Gastrocnemius medialis (tissue), 4 donors: Measurements from ENCODE around the gene CD300LD. TPM values are rescaled to one million over a fixed set of nuclear protein-coding genes. Genes with fewer than 3 reads are reported as not detected.

Source experiments
- ATAC-seq, 2 donors: fragments of 150-250 bp; one replicate each; pipeline ENCODE4 v1.9.1; 2016
- DNase-seq, 2 donors: peaks; one replicate each; pipeline ENCODE4 v3.0.0-alpha.2; 2019
- H3K27ac ChIP-seq, 4 donors: fragments of 200-600 bp; sonication (generic); 1 replicate in 1 of 4; 2 replicates in 3 of 4; pipeline ENCODE4 v1.5.1; 2016 to 2018; ENCODE audit warnings: mild to moderate bottlenecking in 2 of 4, moderate library complexity in 1 of 4
- H3K27me3 ChIP-seq, 3 donors: fragments of 200-600 bp; sonication (generic) in 2 of 3; 1 replicate in 1 of 3; 2 replicates in 2 of 3; pipeline versions ENCODE4 v1.5.1 to v1.6.0; 2016 to 2019; ENCODE audit warnings: mild to moderate bottlenecking in 1 of 3, moderate library complexity in 1 of 3
- H3K36me3 ChIP-seq, 2 donors: fragments of 200-600 bp; sonication (generic) in 1 of 2; one replicate each; pipeline ENCODE4 v1.5.1; 2017 to 2018
- H3K4me1 ChIP-seq, 2 donors: fragments of 200-600 bp; sonication (generic) in 1 of 2; one replicate each; pipeline ENCODE4 v1.5.1; 2016 to 2017; ENCODE audit warnings: mild to moderate bottlenecking in 2 of 2
- H3K4me3 ChIP-seq, 4 donors: fragments of 200-600 bp; sonication (generic) in 3 of 4; 1 replicate in 1 of 4; 2 replicates in 3 of 4; pipeline ENCODE4 v1.5.1; 2016 to 2019; ENCODE audit warnings: mild to moderate bottlenecking in 2 of 4
- H3K9me3 ChIP-seq, 3 donors: fragments of 200-600 bp; sonication (generic) in 2 of 3; 1 replicate in 1 of 3; 2 replicates in 2 of 3; pipeline ENCODE4 v1.5.1; 2016 to 2019
- POLR2A ChIP-seq, 2 donors: fragments of 450-650 bp; IDR thresholded peaks; one replicate each; pipeline ENCODE4 v1.6.1; 2017; ENCODE audit warnings: antibody characterized with exemption in 2 of 2, mild to moderate bottlenecking in 2 of 2, moderate library complexity in 2 of 2
- in situ Hi-C, 4 donors: fragments of 200-750 bp; cut with MboI; loops; one replicate each; pipeline versions ENCODE4 v1.15.0 to v1.8.0; 2017; ENCODE audit warnings: low sequenced_read_pairs in 4 of 4
- intact Hi-C: fragments of 100-400 bp; cut with DNase I; formaldehyde crosslinking; loops from one replicate; pipeline ENCODE4 v1.15.1; 2023; ENCODE audit warnings: low total_unique reads
- total RNA-seq, 4 donors: library from RNA; depleted of rRNA; stranded (reverse); fragments of >200 nt; gene quantifications; one replicate each; pipeline versions ENCODE4 v1.1.0 to v1.2.3, GENCODE V29; 2016
- TF ChIP-seq, protein P1 (sequence below), 5 experiments: fragments of 450-650 bp in 3 of 5; fragments of 200-600 bp in 2 of 5; sonication (generic) in 2 of 5; IDR thresholded peaks in 4 of 5; conservative IDR thresholded peaks in 1 of 5; 1 replicate in 4 of 5; 2 replicates in 1 of 5; pipeline ENCODE4 v1.5.1; 2016 to 2019; ENCODE audit warnings: antibody characterized with exemption in 5 of 5, mild to moderate bottlenecking in 3 of 5, moderate library complexity in 3 of 5

The CD300LD gene
- total RNA-seq, 4 donors from 2014 or later: not detected

DNA sequence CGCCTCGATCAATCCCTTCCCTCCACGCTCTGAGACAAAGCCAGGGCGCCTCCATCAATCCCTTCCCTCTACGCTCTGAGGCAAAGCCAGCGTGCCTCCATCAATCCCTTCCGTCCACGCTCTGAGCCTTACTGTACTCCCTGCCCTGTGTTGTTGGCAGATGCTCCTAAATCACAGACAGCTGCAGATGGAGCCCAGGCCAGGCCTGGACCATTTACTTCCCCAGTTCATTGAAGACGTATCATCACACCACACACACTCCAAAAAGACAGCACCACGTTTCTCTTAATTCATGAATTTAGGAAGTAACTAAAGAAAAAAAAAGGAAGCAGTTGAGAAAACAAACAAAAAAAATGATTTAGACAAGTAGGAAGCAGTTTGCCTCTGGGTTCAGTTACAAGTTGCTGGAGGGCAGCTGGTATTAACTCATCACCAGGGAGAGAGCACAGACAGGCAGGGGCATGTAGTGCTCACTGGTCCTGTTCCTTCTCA, 7.4 kb upstream of the CD300LD start:
- Histone ChIP-seq H3K4me1 (no peaks in the 10 kb centered on the region), H3K4me3 (no peak overlapping the region), H3K27ac (no peak overlapping the region), H3K9me3 (no peaks in the 10 kb centered on the region), H3K36me3 (no peaks in the 10 kb centered on the region), H3K27me3 (peaks cover 2 to 11% (median 5%) of the 10 kb centered on the region in 3 donors)
- TF ChIP-seq POLR2A (IDR thresholded peaks at IDR 0.05): no peak
- TF ChIP-seq, protein P1, sequence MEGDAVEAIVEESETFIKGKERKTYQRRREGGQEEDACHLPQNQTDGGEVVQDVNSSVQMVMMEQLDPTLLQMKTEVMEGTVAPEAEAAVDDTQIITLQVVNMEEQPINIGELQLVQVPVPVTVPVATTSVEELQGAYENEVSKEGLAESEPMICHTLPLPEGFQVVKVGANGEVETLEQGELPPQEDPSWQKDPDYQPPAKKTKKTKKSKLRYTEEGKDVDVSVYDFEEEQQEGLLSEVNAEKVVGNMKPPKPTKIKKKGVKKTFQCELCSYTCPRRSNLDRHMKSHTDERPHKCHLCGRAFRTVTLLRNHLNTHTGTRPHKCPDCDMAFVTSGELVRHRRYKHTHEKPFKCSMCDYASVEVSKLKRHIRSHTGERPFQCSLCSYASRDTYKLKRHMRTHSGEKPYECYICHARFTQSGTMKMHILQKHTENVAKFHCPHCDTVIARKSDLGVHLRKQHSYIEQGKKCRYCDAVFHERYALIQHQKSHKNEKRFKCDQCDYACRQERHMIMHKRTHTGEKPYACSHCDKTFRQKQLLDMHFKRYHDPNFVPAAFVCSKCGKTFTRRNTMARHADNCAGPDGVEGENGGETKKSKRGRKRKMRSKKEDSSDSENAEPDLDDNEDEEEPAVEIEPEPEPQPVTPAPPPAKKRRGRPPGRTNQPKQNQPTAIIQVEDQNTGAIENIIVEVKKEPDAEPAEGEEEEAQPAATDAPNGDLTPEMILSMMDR (IDR thresholded peaks at IDR 0.05 in 4 of 5, conservative IDR thresholded peaks at IDR 0.05 in 1 of 5): no peak
- no peak for DNase-seq
- no peak for ATAC-seq
- in situ Hi-C loops (no loop called here), intact Hi-C loops (no loop called here)

DNA sequence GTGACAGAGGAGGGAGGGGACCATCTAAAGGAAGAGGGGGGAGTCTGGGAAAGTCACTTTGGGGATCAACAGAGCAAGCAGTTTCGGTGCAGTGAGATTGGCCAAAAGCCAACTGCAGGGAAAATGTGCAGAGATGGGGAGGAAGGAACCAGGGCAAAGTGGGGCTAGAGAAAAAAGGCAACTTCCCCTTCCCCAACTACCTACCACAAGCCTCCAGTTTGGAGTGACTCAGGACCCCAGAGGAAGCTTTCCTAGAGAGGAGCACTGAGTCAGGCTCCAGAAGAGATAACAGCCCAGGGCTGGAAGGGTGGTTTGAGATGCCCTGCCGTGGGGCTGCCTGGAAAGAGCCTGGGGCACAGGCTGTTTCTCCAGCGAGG, 6.9 kb upstream of the CD300LD start:
- no peak overlapping the region for H3K27ac ChIP-seq
- no peaks in the 10 kb centered on the region for H3K4me1 ChIP-seq
- TF ChIP-seq, protein P1 (IDR thresholded peaks at IDR 0.05 in 4 of 5, conservative IDR thresholded peaks at IDR 0.05 in 1 of 5): no peak
- no peak for TF ChIP-seq POLR2A (IDR thresholded peaks at IDR 0.05)
- H3K27me3 ChIP-seq: peaks cover 2 to 11% (median 5%) of the 10 kb centered on the region in 3 donors
- ATAC-seq (no peak), DNase-seq (no peak)
- in situ Hi-C loops (no loop called here), intact Hi-C loops (no loop called here)
- H3K4me3 ChIP-seq: no peak overlapping the region
- H3K9me3 ChIP-seq: no peaks in the 10 kb centered on the region
- no peaks in the 10 kb centered on the region for H3K36me3 ChIP-seq

DNA sequence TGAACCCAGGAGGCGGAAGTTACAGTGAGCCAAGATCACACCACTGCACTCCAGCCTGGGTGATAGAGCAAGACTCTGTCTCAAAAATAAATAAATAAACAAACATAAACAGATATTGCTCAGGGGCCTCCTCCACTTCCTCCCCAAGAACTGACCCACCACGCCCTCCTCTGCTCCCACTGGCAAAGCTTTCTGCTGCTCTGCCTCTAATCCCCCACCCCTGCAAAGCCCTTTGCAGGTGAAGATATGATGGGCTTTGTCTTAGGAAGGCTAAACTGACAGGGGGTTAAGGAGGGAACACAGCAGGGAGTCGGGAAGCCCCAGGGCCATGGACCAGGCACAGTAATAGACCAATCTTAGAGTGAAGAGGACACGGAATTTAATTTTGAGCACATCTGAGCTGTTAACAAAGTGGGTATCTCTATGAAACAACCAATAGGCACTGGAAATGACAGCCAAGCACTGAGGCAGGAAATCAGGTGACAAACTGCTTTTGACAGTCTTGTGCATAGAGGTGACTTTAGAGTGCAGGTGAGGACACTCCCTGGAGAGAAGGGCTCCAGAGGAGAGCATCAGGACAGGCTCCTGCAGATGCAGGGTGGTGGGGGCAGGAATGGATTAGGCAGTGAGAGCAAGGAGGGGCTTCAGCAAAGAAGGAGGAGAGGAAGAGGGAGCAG, 6.4 kb upstream of the CD300LD start:
- Histone ChIP-seq H3K27ac (no peak overlapping the region), H3K4me3 (no peak overlapping the region), H3K9me3 (no peaks in the 10 kb centered on the region), H3K36me3 (no peaks in the 10 kb centered on the region), H3K27me3 (peaks cover 2 to 11% (median 6%) of the 10 kb centered on the region in 3 donors), H3K4me1 (no peaks in the 10 kb centered on the region)
- no peak for TF ChIP-seq POLR2A (IDR thresholded peaks at IDR 0.05)
- TF ChIP-seq, protein P1 (IDR thresholded peaks at IDR 0.05 in 4 of 5, conservative IDR thresholded peaks at IDR 0.05 in 1 of 5): no peak
- DNase-seq (no peak), ATAC-seq (no peak)
- in situ Hi-C loops: no loop called here
- intact Hi-C loops: no loop called here

DNA sequence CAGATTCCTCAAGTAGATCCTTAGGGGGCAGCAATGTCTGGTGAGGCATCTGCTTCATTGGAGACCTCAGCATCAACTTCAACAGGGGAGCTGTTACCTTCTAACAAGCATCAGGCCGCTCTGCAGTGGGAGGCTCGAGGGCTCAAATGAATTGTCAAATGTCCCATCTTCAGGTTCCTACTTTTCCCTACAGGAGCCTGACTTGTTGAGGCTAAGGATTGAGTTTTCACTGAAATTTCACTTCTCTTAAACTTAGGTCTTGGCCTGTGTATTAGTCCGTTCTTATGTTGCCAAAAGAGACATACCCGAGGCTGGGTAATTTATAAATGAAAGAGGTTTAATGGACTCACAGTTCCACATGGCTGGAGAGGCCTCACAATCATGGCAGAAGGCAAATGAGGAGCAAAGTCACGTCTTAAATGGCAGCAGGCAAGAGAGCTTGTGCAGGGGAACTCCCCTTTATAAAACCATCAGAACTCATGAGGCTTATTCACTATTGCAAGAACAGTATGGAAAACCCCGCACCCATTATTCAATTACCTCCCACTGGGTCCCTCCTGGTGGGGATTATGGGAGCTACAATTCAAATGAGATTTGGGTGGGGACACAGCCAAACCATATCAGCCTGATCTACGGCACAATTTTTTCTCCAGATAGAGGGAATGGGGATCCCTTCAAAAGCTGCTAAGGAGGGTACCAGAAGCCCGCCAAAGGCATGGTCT, 5.1 kb upstream of the CD300LD start:
- intact Hi-C loops (no loop called here), in situ Hi-C loops (no loop called here)
- no peak overlapping the region for H3K27ac ChIP-seq
- DNase-seq: no peak
- H3K4me3 ChIP-seq: no peak overlapping the region
- no peak for TF ChIP-seq POLR2A (IDR thresholded peaks at IDR 0.05)
- TF ChIP-seq, protein P1 (IDR thresholded peaks at IDR 0.05 in 4 of 5, conservative IDR thresholded peaks at IDR 0.05 in 1 of 5): no peak
- no peak for ATAC-seq
- no peaks in the 10 kb centered on the region for H3K36me3 ChIP-seq
- H3K9me3 ChIP-seq: no peaks in the 10 kb centered on the region
- no peaks in the 10 kb centered on the region for H3K4me1 ChIP-seq
- peaks cover 2 to 10% (median 3%) of the 10 kb centered on the region in 3 donors for H3K27me3 ChIP-seq
